Right lobe of liver (tissue), 6 donors: ENCODE measurements around the gene FMNL2. TPM values are rescaled to one million over a fixed set of nuclear protein-coding genes. Genes with fewer than 3 reads are reported as not detected.

Source experiments
- ATAC-seq, 4 donors: fragments of 200-7000 bp; cut with Tn5 transposase; one replicate each; pipeline ENCODE4 v1.9.1; 2020; ENCODE audit warnings: mild to moderate bottlenecking in 4 of 4, moderate library complexity in 4 of 4
- DNase-seq, 3 donors: peaks; one replicate each; pipeline ENCODE4 v3.0.0-alpha.2; 2020
- H3K27ac ChIP-seq, 3 donors: fragments of 200-600 bp; one replicate each; pipeline ENCODE4 v1.8.0; 2022
- H3K27me3 ChIP-seq, 2 donors: fragments of 200-600 bp; one replicate each; pipeline ENCODE4 v1.8.0; 2022
- H3K36me3 ChIP-seq, 4 donors: fragments of 200-600 bp; sonication (generic) in 1 of 4; one replicate each; pipeline versions ENCODE4 v1.5.1 to v1.8.0; 2017 to 2022; ENCODE audit warnings: control low read depth in 1 of 4
- H3K4me1 ChIP-seq, 4 donors: fragments of 200-600 bp; sonication (generic) in 1 of 4; one replicate each; pipeline versions ENCODE4 v1.5.1 to v1.8.0; 2017 to 2022; ENCODE audit warnings: control low read depth in 1 of 4
- H3K4me3 ChIP-seq, 3 donors: fragments of 200-600 bp; one replicate each; pipeline ENCODE4 v1.8.0; 2022
- H3K9me3 ChIP-seq, 4 donors: fragments of 200-600 bp; sonication (generic) in 1 of 4; one replicate each; pipeline versions ENCODE4 v1.5.1 to v1.8.0; 2017 to 2022; ENCODE audit warnings: control low read depth in 1 of 4
- CTCF ChIP-seq, 4 donors: fragments of 200-600 bp in 3 of 4; fragments of 450-650 bp in 1 of 4; IDR thresholded peaks; one replicate each; pipeline versions ENCODE4 v1.5.1 to v1.8.0; 2016 to 2022; ENCODE audit warnings: antibody characterized with exemption in 4 of 4, mild to moderate bottlenecking in 2 of 4
- POLR2A ChIP-seq: fragments of 450-650 bp; IDR thresholded peaks from one replicate; pipeline ENCODE4 v1.6.1; 2017; ENCODE audit warnings: antibody characterized with exemption, mild to moderate bottlenecking
- WGBS: methylation state at CpG from one replicate; pipeline ENCODE4 v1.1.6; 2018; ENCODE audit warnings: low coverage, low lambda C conversion rate; ENCODE audit not compliant: insufficient coverage; ENCODE audit errors: missing lambda C conversion rate; 5-methylcytosine and 5-hydroxymethylcytosine counted together
- intact Hi-C, 2 donors: fragments of 100-400 bp; cut with DNase I; formaldehyde crosslinking; loops; one replicate each; pipeline versions ENCODE4 v1.11.2 to v1.14.1; 2022
- total RNA-seq, 6 experiments: library from RNA; depleted of rRNA in 2 of 6; stranded (reverse); fragments of >200 nt in 2 of 6; fragmentation: NEBNext Ultra II Directional in 3 of 6; extraction: Animal tissue kit (Norgen Biotek cat#: 25700) in 3 of 6; gene quantifications; one replicate each; pipeline versions ENCODE4 v1.1.0 to v1.2.4, GENCODE V29; 2016 to 2023
- donor health status: DM: no; HTN: yes; CAD: no.
- donor health status: DM: no; HTN: no; CAD: no.
- donor health status: DM: no; HTN: no; CAD: no.
- donor health status: DM: no; HTN: yes; CAD: no.
- donor health status: DM: no; HTN: yes; CAD: no.

The FMNL2 gene
- total RNA-seq, 6 experiments from 2014 or later = 3.5 to 12.1 (median 7.1) TPM

DNA sequence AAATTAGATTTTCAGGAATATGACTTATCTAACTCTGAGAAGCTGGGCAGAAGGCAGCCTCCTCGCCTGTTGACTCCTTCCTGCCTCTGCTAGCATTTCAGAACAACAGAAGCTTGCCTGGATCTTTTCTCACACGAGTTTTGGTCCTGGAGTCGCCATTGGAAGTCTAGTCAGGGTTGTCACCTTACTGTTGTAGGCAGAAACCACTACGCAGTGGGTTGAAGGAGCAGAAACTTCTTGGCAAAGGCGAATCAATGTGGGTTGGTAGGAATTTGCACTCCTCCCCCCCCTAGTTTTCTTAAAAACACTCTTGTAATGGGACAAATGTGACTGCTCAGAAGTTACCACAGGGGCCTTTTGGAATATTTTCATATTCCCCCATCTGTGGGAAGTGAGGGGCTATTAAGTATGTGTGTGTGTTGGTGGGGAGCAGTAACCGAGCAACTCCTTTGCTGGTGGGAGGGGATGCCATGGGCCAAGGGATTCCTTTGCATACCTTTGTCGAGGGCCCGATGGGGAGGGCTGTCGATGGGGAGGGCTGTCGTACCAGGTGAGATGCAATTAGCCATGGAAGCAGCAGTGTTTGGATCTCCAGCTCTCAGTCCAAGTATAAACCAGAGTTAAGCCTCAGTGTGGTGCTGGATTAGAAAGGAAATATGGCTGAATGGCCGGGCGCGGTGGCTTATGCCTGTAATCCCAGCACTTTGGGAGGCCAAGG is 117.4 kb downstream of the FMNL2 start:
- Histone ChIP-seq H3K36me3 (no peaks in the 10 kb centered on the region), H3K27me3 (no peaks in the 10 kb centered on the region), H3K9me3 (no peaks in the 10 kb centered on the region), H3K4me3 (no peak overlapping the region), H3K27ac (no peak overlapping the region), H3K4me1 (no peaks in the 10 kb centered on the region)
- intact Hi-C loops = no loop called here
- no peak for DNase-seq
- WGBS = 89% methylated on average over 12 of the region's 13 CpGs
- no peak for TF ChIP-seq POLR2A
- no peak for TF ChIP-seq CTCF (IDR thresholded peaks at IDR 0.05)
- no peak for ATAC-seq

GRCh38 chr2:152453129-152453911 is 118.3 kb downstream of the FMNL2 start:
- H3K9me3 ChIP-seq = no peaks in the 10 kb centered on the region
- ATAC-seq (no peak), DNase-seq (no peak)
- H3K4me3 ChIP-seq = no peak overlapping the region
- intact Hi-C loops = no loop called here
- no peaks in the 10 kb centered on the region for H3K4me1 ChIP-seq
- 87% methylated on average over 9 of the region's 9 CpGs for WGBS
- no peaks in the 10 kb centered on the region for H3K27me3 ChIP-seq
- TF ChIP-seq POLR2A = no peak
- TF ChIP-seq CTCF (IDR thresholded peaks at IDR 0.05) = no peak
- no peaks in the 10 kb centered on the region for H3K36me3 ChIP-seq
- no peak overlapping the region for H3K27ac ChIP-seq

GRCh38 chr2:152454371-152454770 is 119.4 kb downstream of the FMNL2 start:
- 73% methylated on average over 1 of the region's 1 CpG for WGBS
- Histone ChIP-seq H3K27me3 (no peaks in the 10 kb centered on the region), H3K4me3 (no peak overlapping the region), H3K27ac (no peak overlapping the region), H3K36me3 (no peaks in the 10 kb centered on the region), H3K9me3 (no peaks in the 10 kb centered on the region), H3K4me1 (no peaks in the 10 kb centered on the region)
- TF ChIP-seq POLR2A = no peak
- no peak for TF ChIP-seq CTCF (IDR thresholded peaks at IDR 0.05)
- DNase-seq (no peak), ATAC-seq (no peak)
- intact Hi-C loops = no loop called here

GRCh38 chr2:152454960-152455359 is 120.0 kb downstream of the FMNL2 start:
- Histone ChIP-seq H3K27ac (no peak overlapping the region), H3K27me3 (no peaks in the 10 kb centered on the region), H3K36me3 (no peaks in the 10 kb centered on the region), H3K4me1 (no peaks in the 10 kb centered on the region), H3K9me3 (no peaks in the 10 kb centered on the region), H3K4me3 (no peak overlapping the region)
- no peak for ATAC-seq
- intact Hi-C loops = no loop called here
- TF ChIP-seq POLR2A (no peak), CTCF (IDR thresholded peaks at IDR 0.05) (no peak)
- 14% methylated on average over 1 of the region's 1 CpG for WGBS
- DNase-seq = no peak
